Activated CD4-positive, alpha-beta T cell treated with anti-CD3 and anti-CD28 coated beads for 4 hours (primary cell): ENCODE data around the gene PDIK1L.

ENCODE experiments used
- DNase-seq, 2 donors: peaks; one replicate each; pipeline ENCODE4 v3.0.0-alpha.2; 2020

The PDIK1L gene

DNA sequence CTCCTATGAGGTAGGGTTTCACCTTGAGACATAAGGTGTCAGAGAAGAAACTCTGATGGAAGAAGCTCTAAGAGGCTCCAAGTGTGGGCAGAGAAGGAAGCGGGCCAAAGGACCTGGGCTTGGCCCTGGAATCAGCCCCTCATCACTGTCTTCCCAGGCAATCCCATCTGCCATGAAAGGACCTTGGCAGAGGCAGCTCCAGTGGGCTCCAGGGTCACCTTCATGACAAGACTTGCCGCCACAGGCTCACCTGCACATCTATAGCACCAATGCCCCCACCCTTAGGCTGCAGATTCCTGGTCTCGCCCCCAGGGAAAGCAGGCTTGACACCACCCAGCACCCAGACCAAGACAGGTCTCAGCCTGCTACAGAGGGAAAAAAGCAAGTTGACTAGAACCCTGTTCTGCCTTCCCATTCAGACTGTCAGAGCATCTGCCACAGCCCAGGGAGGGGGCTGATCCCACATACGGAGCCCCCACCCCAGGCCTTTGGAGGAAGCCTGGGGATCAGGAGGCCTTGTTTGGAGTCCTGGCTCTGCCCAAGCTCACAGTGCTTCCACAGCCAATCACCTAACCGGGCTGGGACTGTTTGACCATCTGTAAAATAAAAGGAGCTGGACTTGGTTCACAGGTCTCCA lies 46.8 kb downstream of the PDIK1L start:
- DNase-seq = no peak

DNA sequence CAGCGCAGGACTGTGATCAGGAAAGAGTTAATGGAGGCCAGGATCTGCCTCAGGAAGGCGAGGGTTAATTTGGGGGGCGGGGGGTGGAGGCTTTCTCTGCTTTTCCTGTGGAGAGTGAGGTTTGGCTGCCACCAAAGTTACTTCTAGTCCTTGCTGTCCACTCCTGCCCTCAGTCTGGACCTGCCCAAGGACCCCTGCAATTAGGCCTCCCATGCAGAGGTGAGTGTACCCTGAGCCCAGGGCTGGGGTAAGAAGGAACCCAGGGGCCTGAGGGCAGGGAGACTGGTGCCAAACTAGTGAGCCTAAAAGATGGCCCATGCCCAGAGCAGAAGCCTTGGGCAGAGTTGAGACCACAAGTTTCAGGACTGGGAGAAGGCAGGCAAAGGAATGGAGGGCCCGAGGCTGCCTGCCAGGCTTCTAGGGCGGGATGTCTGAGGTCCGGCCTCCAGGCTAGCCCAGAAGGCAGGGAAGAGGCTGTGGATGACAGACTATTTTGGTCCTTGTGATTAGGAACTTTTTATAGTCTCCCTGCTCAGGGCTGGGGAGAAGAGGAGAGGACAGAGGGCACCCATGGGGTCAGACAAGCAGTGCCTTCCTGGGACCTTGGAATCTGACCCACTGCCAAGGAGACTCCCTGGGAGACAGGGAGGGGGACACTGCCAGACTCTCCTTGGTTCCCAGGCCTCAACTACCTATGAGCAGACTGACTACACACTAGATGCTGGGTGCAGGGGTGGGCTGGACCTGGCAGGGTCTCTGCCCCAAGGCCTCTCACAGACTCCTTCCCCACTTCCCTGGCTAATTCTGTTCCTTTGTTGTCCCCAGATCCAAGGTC lies 47.5 kb downstream of the PDIK1L start, which contains the start of gene FAM110D:
FAM110D (plus strand) TSS at position 172 of the 835 bp plus-strand sequence. CDS start 2,213 bp downstream, outside the sequence.
- DNase-seq = no peak

DNA sequence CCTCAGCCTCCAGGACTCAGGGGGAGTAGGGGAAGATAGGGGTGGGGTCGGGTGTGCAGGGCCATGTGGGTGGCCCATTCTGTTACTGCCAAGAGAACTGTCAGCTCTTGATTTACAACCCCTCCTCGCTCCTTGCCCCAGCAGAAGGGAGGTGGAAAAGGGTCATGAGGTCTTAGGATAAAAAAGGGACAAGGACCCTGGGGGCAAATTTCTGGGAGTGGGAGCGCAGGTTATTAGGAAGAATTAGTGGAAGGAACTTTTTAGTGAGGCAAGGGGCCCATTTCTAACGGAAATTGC lies 48.1 kb downstream of the PDIK1L start:
- no peak for DNase-seq

DNA sequence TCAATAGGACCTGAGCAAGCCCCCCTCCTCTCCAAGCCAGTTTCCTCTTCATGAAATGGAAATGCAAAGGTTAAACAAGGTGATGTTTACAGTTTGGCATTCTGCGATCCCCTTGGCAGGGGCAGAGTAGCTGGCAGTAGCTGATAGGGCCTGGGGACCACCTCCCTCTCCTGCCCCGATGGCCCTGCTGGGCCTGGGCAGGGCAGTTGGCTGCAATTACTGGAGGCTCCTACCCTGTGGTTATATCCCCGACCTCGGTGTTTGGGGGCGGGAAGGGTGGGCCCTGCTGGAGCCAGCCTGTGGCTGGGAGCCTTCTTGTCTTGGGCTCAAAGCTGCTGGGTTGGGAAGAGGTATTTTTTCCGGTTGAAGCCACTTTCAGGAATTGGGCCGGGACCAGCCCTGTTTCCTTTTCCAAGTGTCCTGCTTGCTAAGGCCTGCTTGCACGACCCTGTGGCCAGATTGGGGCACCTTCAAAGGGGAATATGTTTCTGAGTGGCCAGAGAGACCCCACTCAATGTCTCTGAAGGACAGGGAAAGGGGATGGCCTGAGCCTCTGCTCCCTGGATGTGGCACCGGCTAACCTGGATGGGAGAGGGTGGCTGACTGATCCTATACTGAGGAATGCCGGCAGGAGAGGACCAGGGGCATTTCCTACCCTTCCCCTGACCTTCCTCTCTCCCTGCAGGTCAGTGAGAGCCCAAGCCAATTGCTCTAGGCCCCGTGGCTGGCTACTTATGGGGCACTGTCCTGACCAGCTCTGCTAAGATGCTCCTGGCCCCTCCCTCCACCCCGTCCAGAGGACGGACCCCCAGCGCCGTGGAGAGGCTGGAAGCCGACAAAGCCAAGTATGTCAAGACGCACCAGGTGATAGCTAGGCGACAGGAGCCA lies 49.1 kb downstream of the PDIK1L start:
- no peak for DNase-seq

DNA sequence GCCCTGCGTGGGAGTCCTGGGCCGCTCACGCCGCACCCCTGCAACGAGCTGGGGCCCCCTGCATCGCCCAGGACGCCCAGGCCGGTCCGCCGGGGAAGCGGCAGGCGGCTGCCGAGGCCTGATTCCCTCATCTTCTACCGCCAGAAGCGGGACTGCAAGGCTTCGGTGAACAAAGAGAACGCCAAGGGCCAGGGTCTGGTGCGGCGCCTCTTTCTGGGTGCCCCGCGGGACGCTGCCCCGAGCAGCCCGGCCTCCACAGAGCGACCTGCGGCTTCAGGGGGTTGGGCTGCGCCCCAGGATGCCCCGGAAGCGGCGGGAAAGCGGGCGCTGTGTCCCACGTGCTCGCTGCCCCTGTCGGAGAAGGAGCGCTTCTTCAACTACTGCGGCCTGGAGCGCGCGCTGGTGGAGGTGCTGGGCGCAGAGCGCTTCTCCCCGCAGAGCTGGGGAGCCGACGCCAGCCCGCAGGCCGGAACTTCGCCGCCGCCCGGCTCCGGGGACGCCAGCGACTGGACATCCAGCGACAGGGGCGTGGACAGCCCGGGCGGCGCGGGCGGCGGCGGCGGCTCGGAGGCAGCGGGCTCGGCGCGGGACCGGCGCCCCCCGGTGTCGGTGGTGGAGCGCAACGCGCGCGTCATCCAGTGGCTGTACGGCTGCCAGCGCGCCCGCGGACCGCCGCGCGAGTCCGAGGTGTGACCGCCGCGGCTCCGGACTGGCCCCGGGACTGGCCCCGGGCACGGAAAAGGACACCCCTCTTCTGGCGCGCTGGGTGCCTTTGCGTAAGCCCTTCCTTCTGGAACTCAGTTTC lies 50.0 kb downstream of the PDIK1L start:
- DNase-seq = peak in 1 of 2 donors; percentile 26

DNA sequence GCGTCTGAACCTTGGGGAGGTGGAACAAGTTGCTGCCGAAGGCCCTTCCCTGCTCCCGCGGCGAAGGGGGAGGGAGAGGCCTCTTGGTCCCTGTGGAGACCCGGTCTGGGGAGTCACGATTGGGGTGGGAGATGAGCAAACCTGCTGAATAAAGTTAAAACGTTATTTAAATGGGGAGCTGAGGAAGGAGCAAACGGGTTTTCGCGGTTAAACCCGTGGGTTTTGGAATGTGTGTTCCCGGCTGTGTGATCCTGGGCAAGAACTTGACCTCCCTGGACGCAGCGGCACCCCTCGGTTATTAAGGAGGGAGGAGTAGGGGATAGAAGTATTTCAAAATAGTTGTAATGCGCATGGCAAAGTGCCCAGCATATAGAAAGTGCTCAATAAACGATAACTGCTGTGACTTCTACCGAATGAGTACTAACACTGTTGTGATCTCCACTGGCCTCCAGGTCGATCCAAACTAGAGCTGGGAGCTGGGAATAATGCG lies 50.6 kb downstream of the PDIK1L start:
- DNase-seq = no peak

DNA sequence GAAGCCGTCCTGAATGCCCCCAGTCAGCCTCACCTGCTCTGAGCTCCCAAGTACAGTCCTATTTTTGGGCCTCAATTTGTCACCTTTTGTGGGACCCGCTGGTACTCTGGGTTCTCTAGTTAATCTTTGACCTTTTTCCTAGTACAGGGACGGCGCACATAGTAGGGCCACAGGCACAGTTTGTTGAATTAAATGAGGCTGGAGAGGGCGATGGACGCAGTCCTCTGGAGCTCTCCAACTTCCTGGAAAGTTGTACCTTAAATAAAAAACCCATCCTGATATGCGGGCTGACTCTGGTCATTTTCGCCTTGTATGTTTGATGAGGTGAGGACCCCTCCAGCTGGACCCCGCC lies 52.0 kb downstream of the PDIK1L start:
- no peak for DNase-seq

DNA sequence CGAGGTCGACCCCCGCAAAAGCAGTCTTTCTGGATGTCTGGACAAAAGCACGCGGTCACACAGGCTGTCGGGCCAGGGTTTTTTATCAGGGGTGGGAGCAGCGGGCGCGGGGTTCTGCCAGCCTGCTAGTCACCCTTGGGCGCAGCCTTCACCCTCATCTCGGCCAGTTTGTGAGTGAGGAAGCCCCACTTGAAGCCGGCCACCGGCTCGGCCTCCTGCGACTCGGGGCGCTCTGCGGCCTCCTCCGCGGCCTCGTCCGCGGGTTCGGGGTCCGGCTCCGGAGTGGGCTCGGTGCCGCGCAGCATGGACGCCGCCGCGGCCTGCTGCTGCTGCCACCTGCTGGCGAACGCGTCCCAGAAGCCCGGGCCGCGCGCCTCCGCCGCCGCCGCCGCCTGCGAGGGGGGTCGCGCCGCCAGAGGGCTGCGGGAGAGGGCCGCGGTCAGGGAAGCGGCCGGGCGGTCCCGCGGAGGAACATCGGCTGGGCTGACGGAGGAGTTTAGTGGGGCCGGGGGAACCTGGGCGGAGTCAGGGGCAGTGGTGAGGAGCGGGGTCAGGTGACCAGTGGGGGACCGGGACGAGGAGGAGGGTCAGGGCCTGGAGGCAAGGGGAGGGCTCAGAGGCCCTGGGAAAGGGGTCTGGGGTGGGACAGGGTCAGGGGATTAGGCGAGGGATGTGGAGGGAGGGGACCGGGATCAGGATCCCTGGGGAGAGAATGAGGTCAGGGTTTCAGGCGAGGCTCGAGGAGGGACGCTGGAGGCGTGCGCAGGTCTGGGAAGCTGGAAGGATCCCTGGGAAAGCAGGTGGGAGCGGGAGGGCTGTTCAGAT lies 52.6 kb downstream of the PDIK1L start:
- peak; percentile 45 to 47 for DNase-seq

DNA sequence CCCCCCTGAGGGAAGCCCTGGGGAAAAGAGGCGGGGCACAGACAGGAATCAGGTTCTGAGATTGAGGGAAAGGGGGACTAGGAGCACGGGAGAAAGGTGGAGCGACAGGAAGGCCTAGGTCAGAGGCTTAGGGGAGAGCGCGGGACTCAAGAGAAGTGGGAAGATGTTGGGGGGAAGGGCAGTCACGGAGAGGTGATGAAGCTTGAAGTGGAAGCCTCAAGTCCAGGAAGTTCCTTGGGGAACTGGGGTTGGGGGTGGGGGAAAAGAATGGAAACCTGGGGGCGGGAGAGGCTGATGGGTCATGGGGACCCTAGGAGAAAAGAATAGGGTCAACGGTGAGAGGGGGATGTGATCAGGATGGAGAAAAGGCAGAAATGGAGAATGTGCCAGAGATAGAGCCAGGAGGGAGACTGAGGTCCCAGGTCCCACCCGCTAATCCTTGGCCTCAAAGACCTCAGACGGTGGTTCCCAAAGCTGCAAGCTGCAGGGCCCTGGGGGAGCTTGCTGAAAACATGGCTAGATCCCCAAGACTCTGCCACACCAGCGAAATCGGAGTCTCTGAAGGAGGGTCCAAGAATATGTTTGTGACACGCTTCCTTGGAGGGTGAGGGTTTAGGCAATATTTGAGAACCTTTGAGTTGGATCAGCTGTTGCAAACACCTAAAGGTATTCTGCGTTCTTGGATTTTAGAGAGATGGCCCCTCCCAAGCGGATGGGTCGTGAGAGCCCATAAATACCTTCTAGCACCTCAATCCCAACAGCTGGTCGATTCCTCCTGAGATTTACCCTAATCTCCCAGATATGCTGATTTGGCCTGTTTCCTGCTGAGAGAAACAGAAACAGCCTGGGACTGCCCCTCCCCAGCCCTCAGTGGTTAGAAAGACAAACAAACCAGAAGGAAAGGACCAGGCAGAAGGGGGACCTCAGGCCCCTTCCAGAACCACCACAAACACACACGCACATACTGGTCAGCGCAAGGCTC lies 53.5 kb downstream of the PDIK1L start:
- DNase-seq = no peak

DNA sequence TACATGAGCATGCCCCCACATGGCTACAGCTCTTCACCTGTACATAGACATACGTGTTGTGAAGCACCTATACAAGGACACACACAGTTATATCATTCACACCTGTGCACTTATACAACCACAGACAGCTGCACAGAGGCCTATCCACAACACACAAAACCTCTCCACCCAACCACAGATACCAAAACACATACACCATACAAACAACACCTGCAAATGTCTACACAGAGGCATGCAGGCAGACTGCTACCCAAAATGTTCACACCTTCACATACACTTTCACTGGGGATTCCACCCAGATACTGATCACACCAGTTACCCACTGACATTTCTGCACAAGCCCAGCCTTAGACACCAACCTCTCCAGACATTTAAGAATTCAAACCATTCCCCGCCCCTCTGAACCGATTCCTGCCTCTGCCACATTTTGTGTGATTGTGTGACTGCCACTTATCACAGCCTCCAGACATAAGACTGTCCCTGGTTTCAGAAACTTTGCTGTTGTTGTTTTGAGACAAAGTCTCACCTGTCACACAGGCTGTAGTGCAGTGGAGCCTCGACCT lies 55.2 kb downstream of the PDIK1L start:
- no peak for DNase-seq

DNA sequence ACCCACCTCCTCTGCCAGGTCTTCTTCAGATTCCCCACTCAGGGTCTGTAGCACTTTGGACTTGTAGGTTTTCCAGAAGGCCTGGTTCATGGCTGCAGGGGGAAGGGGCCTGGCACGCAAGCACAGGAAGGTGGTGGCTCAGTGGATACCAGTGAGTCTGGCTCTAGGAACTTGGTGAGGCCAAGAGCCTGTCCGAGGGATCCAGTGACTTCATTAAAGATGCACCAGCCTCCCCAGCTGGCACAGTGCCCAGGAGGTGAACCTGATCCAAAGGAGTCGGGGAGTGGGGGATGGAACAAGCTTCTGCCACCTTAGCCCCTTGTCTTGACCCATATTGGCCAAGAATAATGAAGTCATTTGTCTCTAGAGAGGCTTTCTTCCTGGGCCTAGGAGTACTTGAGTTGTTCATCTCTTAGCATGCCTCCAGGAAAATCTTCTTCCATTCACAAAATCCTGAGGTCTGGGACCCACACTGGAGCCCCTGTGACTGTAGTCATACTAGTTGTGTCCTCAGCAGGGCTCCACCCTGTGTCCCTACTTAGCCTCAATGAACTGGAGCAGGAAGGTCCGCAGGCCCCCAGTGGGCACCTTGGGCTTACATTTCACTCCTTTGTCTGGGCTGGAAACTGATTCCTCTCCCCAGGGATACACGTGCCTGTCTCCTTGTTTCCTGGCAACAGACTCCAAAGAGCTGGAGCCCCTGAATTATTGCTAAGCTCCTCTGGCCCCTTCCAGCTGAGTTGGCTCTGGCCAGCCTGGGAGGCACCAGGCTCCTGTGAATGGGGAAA lies 57.0 kb downstream of the PDIK1L start, which contains the start of gene C1orf232:
C1orf232 (minus strand) TSS at position 554 of the 788 bp plus-strand sequence; CDS start at position 90, 464 bp downstream.
- no peak for DNase-seq

DNA sequence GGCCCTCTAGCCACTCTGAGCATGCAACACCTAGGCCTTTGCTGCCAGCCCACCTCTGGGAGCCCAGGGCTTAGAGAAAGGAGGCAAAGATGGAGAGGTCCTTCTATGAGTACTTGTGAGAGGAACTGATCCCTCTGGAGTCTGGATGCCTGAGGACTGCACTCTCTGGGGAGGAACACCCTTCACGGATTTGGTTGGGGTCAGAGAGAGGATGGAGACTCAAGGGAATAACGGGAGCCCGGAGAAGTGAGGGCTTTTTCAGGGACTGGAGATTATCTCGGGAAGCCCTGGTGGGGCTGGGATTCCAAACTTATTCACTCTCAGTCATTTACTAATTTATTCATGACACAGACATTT lies 57.6 kb downstream of the PDIK1L start:
- no peak for DNase-seq

DNA sequence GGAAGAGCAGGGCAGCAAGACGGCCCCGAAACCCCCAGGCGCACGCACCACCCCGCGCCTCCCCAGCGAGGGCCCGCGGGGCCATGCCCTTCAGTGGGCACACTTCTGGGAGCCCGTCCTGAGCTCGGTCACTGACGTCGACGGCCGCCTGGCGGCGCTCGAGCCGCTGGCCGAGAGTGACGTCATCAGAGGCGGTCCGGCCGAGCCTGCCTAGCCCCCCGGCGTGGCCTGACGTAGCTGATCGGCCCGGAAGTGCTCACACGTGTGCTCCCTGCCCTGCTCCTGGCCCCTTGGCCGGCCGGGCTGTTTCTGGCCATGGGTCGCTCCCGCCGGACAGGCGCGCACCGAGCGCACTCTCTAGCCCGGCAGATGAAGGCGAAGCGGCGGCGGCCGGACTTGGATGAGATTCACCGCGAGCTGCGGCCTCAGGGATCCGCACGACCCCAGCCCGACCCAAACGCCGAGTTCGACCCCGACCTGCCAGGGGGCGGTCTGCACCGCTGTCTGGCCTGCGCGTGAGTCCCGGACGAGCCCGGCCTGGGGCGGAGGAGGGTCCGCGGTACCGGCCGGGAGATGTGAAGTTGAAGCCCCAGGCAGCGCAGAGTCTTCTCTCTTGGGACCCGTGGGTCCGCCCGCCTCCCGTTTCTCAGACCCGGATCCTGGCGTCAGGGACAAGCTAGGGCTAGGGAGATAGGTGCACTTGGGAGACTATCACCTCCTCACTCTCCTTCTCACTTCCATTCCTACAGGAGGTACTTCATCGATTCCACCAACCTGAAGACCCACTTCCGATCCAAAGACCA lies 58.2 kb downstream of the PDIK1L start, which contains the start of gene ZNF593:
ZNF593 (plus strand) TSS at position 240 of the 803 bp plus-strand sequence; CDS start at position 316, 76 bp downstream.
- peak; percentile 82 to 86 for DNase-seq

DNA sequence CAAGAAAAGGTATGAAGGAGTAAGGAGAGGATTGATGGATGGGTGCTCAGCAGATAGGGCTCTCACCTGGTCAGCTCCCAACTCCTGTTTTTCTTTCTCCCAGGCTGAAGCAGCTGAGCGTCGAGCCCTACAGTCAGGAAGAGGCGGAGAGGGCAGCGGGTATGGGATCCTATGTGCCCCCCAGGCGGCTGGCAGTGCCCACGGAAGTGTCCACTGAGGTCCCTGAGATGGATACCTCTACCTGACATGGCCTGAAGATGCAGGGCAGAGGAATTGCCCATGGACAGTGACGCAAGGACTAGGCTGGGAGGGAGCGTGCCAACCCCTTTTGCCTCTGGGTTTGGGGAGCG lies 58.8 kb downstream of the PDIK1L start:
- no peak for DNase-seq

DNA sequence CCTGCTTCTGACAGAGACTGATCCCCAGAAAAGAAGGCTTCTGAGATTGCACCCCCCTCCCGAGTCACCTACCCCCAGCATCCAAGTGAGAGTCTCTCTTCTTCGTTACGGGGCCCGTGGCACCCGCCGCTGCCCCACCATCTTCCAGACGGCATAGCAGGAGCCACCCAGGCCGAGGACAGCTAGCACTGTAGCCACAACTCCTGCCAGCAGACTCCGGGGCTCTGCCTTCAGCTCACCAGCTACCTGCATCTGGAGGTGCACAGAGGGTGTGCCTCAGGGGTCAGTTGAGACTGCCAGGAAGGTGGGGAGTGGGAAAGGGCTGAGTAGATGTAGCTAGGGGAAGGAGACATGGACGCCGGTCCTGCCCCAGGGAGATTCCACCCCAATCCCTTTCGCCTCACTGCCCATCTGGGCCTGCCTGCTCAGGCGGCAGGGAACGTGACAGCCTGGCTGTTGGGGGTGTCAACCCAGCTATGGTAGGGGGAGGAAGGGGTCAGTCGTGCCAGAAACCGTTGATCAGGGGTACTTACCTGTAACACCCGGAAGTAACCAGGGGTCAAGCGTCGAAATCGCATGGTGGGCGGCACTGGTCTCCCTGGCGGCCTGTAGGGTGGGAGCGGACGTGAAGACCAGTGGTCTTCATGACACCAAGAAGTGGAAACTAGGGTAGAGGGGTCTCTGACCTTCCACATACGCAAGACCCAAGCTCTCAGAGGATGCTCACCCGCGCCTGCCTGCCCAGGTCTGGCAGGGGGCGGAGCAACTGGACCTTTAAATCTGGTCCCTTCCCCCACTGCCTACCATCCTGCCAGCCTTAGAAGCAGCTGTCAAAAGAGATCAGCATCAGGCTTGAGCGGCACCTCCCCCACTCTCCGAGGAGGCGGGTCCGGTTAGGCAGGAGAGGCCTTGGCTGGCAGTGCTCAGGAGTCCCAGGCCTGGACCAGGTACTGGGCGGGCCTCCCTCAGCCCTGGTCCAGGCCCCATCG lies 59.8 kb downstream of the PDIK1L start, which contains the start of gene ZNF593OS:
ZNF593OS (minus strand) TSS at position 749 of the 989 bp plus-strand sequence; CDS start at position 578, 171 bp downstream.
- no peak for DNase-seq
